ENCODE results near the gene SPEF1. TPM values are rescaled to one million over a fixed set of nuclear protein-coding genes. Genes with fewer than 3 reads are reported as not detected.

SPEF1 gene
- total RNA-seq, 2 experiments from 2014 or later, result not detected

GRCh38 chr20:3777381-3777715 lies 3.9 kb downstream of the SPEF1 start:
- Mint-ChIP-seq H3K27ac (no peak overlapping the region), H3K4me3 (peak overlapping the region; percentile 82), H3K27me3 (peaks cover 14% of the 10 kb centered on the region), H3K9me3 (no peaks in the 10 kb centered on the region), H3K36me3 (ENCODE audit: low read depth) (no peaks in the 10 kb centered on the region), H3K4me1 (ENCODE audit: low read depth) (peaks cover 34% of the 10 kb centered on the region)
- H3K36me3 ChIP-seq (ENCODE audit: insufficient read depth, low read length), result no peaks in the 10 kb centered on the region
- ATAC-seq (ENCODE audit: poor library complexity) (peak; percentile 49), DNase-seq (peak in 3 of 14 experiments; percentile 35 to 39 (median 37))
- ChIA-PET CTCF (interaction anchor here (0.6 to 3.8 kb wide), 6 partner anchors 9 to 1905 kb away, joined by 3 to 17 read pairs (median 4); partner anchors contain the start of genes ADISSP, CDC25B and CENPB), POLR2A (interaction anchor here (2.6 to 3.7 kb wide), 3 partner anchors 10 to 43 kb away, joined by 12 to 36 read pairs (median 15); partner anchors contain the start of genes ADISSP, AP5S1 and CENPB)
- H3K27me3 ChIP-seq (ENCODE audit: control insufficient read depth in 1 of 2, insufficient read depth in 2 of 2, low read length in 2 of 2), result peaks cover 9 to 12% of the 10 kb centered on the region in 2 experiments
- H3K4me1 ChIP-seq (ENCODE audit: insufficient read depth, low read length), result peaks cover 34% of the 10 kb centered on the region
- H3K4me3 ChIP-seq (ENCODE audit: low read length), result peak overlapping the region; percentile 67
- intact Hi-C loops (cut with DNase I, micrococcal nuclease), result no loop called here
- no peaks in the 10 kb centered on the region for H3K9me3 ChIP-seq (ENCODE audit: control insufficient read depth in 1 of 2, insufficient read depth in 1 of 2, low read length in 2 of 2)
- H3K27ac ChIP-seq (ENCODE audit: low read depth in 1 of 2, low read length in 2 of 2), result no peak overlapping the region
- no peak for TF ChIP-seq CTCF (IDR thresholded peaks at IDR 0.05)

GRCh38 chr20:3775457-3776108 lies 5.7 kb downstream of the SPEF1 start:
- H3K9me3 ChIP-seq (ENCODE audit: control insufficient read depth in 1 of 2, insufficient read depth in 1 of 2, low read length in 2 of 2), result no peaks in the 10 kb centered on the region
- no peak overlapping the region for H3K4me3 ChIP-seq (ENCODE audit: low read length)
- Mint-ChIP-seq H3K9me3 (no peaks in the 10 kb centered on the region), H3K4me3 (peak overlapping the region; percentile 17), H3K36me3 (ENCODE audit: low read depth) (no peaks in the 10 kb centered on the region), H3K27ac (no peak overlapping the region), H3K27me3 (peaks cover 14% of the 10 kb centered on the region), H3K4me1 (ENCODE audit: low read depth) (peaks cover 18% of the 10 kb centered on the region)
- no peak for ATAC-seq (ENCODE audit: poor library complexity)
- ChIA-PET CTCF (interaction anchor here (1.5 to 1.8 kb wide), 2 partner anchors 45 to 79 kb away, joined by 3 to 5 read pairs; partner anchors contain the start of gene AP5S1), POLR2A (no interaction called here)
- intact Hi-C loops (cut with DNase I, micrococcal nuclease), result no loop called here
- TF ChIP-seq CTCF (IDR thresholded peaks at IDR 0.05), result no peak
- H3K27me3 ChIP-seq (ENCODE audit: control insufficient read depth in 1 of 2, insufficient read depth in 2 of 2, low read length in 2 of 2), result peaks cover 9 to 12% of the 10 kb centered on the region in 2 experiments
- peaks cover 26% of the 10 kb centered on the region for H3K4me1 ChIP-seq (ENCODE audit: insufficient read depth, low read length)
- DNase-seq, result no peak
- H3K36me3 ChIP-seq (ENCODE audit: insufficient read depth, low read length), result no peaks in the 10 kb centered on the region
- H3K27ac ChIP-seq (ENCODE audit: low read depth in 1 of 2, low read length in 2 of 2), result no peak overlapping the region

- Mint-ChIP-seq H3K4me1 (ENCODE audit: low read depth) (peaks cover 19% of the 10 kb centered on the region), H3K4me3 (no peak overlapping the region), H3K9me3 (no peaks in the 10 kb centered on the region), H3K36me3 (ENCODE audit: low read depth) (no peaks in the 10 kb centered on the region), H3K27ac (no peak overlapping the region), H3K27me3 (no peaks in the 10 kb centered on the region)
- H3K4me1 ChIP-seq (ENCODE audit: insufficient read depth, low read length), result peaks cover 24% of the 10 kb centered on the region
- H3K9me3 ChIP-seq (ENCODE audit: control insufficient read depth in 1 of 2, insufficient read depth in 1 of 2, low read length in 2 of 2), result no peaks in the 10 kb centered on the region
- no peaks in the 10 kb centered on the region for H3K36me3 ChIP-seq (ENCODE audit: insufficient read depth, low read length)
- ChIA-PET CTCF (interaction anchor here (0.7 to 0.9 kb wide), 2 partner anchors 15 to 48 kb away, joined by 3 read pairs; partner anchors contain the start of gene CENPB), POLR2A (no interaction called here)
- no peak overlapping the region for H3K27ac ChIP-seq (ENCODE audit: low read depth in 1 of 2, low read length in 2 of 2)
- DNase-seq (no peak), ATAC-seq (ENCODE audit: poor library complexity) (no peak)
- H3K27me3 ChIP-seq (ENCODE audit: control insufficient read depth in 1 of 2, insufficient read depth in 2 of 2, low read length in 2 of 2), result no peaks in the 10 kb centered on the region
- TF ChIP-seq CTCF (IDR thresholded peaks at IDR 0.05), result no peak
- H3K4me3 ChIP-seq (ENCODE audit: low read length), result no peak overlapping the region
- intact Hi-C loops (cut with DNase I, micrococcal nuclease), result no loop called here
These were observed 9.6 kb downstream of the SPEF1 start for GRCh38 chr20:3771552-3772058.
